AG10803 (cell line): ENCODE measurements around the gene PRCP.

Source experiments
- DNase-seq: peaks from one replicate; pipeline ENCODE4 v3.0.0; 2010; ENCODE audit warnings: low read depth
- H3K4me3 ChIP-seq: 2 replicates; pipeline ENCODE4 v1.5.1; 2011; ENCODE audit warnings: mild to moderate bottlenecking, low read length, control low read depth
- TF ChIP-seq, protein P1 (sequence below): conservative IDR thresholded peaks from 2 replicates; pipeline ENCODE4 v1.5.1; 2011; ENCODE audit warnings: mild to moderate bottlenecking, low read length, control low read depth, inconsistent platforms

PRCP gene

GRCh38 chr11:82792822-82793569 is 107.2 kb downstream of the PRCP start:
- DNase-seq: no peak
- H3K4me3 ChIP-seq: no peak overlapping the region
- TF ChIP-seq, protein P1, sequence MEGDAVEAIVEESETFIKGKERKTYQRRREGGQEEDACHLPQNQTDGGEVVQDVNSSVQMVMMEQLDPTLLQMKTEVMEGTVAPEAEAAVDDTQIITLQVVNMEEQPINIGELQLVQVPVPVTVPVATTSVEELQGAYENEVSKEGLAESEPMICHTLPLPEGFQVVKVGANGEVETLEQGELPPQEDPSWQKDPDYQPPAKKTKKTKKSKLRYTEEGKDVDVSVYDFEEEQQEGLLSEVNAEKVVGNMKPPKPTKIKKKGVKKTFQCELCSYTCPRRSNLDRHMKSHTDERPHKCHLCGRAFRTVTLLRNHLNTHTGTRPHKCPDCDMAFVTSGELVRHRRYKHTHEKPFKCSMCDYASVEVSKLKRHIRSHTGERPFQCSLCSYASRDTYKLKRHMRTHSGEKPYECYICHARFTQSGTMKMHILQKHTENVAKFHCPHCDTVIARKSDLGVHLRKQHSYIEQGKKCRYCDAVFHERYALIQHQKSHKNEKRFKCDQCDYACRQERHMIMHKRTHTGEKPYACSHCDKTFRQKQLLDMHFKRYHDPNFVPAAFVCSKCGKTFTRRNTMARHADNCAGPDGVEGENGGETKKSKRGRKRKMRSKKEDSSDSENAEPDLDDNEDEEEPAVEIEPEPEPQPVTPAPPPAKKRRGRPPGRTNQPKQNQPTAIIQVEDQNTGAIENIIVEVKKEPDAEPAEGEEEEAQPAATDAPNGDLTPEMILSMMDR: no peak

DNA sequence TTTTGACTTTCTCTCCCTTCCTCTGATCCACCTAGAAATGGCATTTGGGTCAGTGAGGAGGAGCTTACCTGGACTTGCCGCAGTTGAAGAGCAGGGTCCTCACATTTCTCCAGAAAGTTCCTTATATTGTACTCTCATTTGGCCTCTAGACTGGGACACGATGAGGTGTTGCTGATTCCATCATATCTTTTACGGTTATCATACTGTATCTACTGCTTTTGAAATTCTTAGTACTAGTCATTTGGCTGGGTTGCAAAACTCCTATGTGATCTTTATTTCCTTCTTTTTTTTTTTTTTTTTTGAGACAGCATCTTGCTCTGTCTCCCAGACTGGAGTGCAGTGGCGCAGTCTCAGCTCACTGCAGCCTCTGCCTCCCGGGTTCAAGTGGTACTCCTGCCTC is 107.9 kb downstream of the PRCP start:
- DNase-seq: no peak

DNA sequence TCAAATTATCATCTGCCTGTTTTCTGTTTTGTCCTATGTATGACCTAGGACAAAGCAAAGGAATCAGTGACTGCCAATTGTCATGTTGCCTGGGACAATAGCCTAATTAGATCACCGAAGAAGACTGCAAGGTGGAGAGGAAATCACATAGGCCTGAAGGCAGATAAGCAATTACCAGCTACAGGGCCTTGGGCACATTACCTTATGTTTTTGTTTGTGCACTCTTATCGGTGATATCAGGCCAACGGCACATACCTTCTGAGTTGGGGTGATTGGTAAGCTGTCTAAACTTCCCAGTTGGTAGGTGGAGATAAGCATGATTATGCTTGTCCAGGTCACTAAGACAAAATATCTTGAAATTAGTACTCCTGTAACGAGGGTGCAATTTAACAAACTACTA is 108.5 kb downstream of the PRCP start:
- TF ChIP-seq, protein P1: no peak
- DNase-seq: no peak
- H3K4me3 ChIP-seq: no peak overlapping the region

More for the DNA sequence above, 107.9 kb downstream of the PRCP start:
- no peak overlapping the region for H3K4me3 ChIP-seq
- TF ChIP-seq, protein P1: no peak

DNA sequence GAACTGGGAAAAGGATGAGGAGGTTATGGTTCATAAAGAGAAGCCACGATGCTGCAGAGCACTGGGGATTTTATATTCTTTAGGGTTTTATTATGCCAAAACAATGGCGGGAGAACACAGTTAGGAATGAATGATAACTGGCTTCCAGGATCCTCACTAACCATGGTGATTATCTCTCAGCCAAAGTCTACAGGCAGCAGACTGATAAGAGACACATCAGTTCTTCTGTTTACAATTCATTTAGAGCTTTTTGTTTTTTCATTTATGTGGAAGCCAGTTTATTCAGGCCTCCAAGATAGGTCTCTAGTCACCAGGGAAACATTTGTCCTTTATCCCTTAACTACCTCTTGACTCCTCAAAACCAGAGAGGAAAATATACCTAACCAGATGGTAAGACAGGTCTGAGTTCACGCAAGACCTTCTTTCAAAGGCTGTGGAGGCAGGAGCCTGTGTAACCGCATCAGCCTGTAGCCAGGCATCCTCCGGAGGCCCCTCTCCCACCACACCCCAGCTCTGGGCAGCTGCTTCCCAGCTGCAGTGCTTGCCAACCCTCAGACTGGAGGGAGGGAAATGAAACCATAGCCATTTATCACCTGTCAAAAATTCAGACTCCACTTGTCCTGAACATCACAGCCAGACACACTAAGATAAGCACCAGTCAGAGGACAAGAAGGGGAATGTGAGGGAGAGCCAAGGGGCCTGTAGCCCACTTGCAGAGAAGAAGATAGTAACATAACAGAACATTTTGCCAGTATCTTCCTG is 109.3 kb downstream of the PRCP start:
- TF ChIP-seq, protein P1: no peak
- DNase-seq: no peak
- H3K4me3 ChIP-seq: no peak overlapping the region

DNA sequence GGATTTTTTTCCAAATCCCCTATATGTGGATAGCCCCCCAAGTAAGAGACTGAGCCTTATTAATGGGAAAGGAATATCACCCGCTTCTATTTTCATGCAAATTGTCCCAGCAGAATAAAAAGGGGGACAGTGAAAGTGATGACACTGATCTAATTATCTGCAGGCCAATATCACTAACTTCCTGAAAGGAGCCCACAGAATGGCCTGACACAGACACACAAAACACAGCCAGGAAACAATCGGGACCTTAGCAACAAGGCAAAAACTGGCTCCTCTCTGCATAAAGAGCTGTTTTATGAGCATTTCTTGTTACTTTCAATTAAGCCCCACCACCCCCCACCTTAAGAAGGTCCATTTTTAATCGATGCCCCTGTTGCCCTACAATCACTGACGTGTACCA is 112.2 kb downstream of the PRCP start:
- no peak overlapping the region for H3K4me3 ChIP-seq
- TF ChIP-seq, protein P1: no peak
- DNase-seq: no peak

DNA sequence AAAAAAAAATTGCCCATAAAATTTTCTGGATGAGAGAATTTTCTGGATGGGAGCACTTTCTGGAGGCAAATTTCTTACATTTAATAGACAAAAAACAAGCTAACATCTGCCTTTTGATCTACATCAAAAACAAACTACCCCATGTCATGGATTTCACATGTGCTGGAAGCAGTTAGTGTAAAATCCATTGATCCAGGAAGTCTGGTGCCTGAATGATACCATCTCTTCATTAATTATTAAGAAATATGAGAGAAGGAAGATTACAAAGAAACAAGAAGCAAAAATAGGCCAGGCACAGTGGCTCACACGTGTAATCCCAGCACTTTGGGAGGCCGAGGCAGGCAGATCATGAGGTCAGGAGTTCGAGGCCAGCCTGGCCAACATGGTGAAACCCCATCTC is 113.4 kb downstream of the PRCP start:
- no peak for DNase-seq
- H3K4me3 ChIP-seq: no peak overlapping the region
- TF ChIP-seq, protein P1: no peak

GRCh38 chr11:82786001-82786400 is 114.2 kb downstream of the PRCP start:
- TF ChIP-seq, protein P1: no peak
- DNase-seq: no peak
- no peak overlapping the region for H3K4me3 ChIP-seq
